GM12892 (cell line): ENCODE results near the gene MYOZ3.

Experiments
- DNase-seq: peaks from one replicate; pipeline ENCODE4 v3.0.0; 2011; ENCODE audit not compliant: insufficient read length
- FAIRE-seq: peaks from 2 replicates; lab custom pipeline; 2011; peaks lifted over from hg19 to GRCh38; lab: Jason Lieb, UNC
- POLR2A ChIP-seq: IDR thresholded peaks from 2 replicates; pipeline ENCODE4 v1.6.1; 2011; ENCODE audit warnings: low read depth, low read length, control low read depth
- POLR2AphosphoS5 ChIP-seq: IDR thresholded peaks from 2 replicates; pipeline ENCODE4 v1.6.1; 2011; ENCODE audit warnings: low read depth, low read length, control low read depth
- TAF1 ChIP-seq: IDR thresholded peaks from 2 replicates; pipeline ENCODE4 v1.6.1; 2011; ENCODE audit warnings: low read depth, mild to moderate bottlenecking, control low read depth, low read length, borderline replicate concordance

MYOZ3 gene

GRCh38 chr5:150663936-150664335 is 2.9 kb downstream of the MYOZ3 start:
- no peak for TF ChIP-seq POLR2AphosphoS5
- TF ChIP-seq POLR2A: no peak
- no peak for TF ChIP-seq TAF1
- DNase-seq (no peak), FAIRE-seq (no peak)

GRCh38 chr5:150665044-150665443 is 4.0 kb downstream of the MYOZ3 start:
- DNase-seq (no peak), FAIRE-seq (no peak)
- TF ChIP-seq POLR2A: no peak
- TF ChIP-seq POLR2AphosphoS5: no peak
- TF ChIP-seq TAF1: no peak

- FAIRE-seq: no peak
- no peak for DNase-seq
- no peak for TF ChIP-seq POLR2A
- no peak for TF ChIP-seq POLR2AphosphoS5
Observed at GRCh38 chr5:150670275-150670947, 9.4 kb downstream of the MYOZ3 start.

GRCh38 chr5:150670948-150671310 is 9.9 kb downstream of the MYOZ3 start:
- DNase-seq (no peak), FAIRE-seq (no peak)
- TF ChIP-seq TAF1 (no peak), POLR2AphosphoS5 (no peak), POLR2A (no peak)

- no peak for DNase-seq
- TF ChIP-seq TAF1 (no peak), POLR2AphosphoS5 (no peak), POLR2A (no peak)
- no peak for FAIRE-seq
Observed at GRCh38 chr5:150671509-150672236, 10.6 kb downstream of the MYOZ3 start.

GRCh38 chr5:150672237-150672883 is 11.3 kb downstream of the MYOZ3 start:
- peak; percentile 62 for FAIRE-seq
- TF ChIP-seq POLR2A: no peak
- no peak for TF ChIP-seq TAF1
- DNase-seq: no peak

GRCh38 chr5:150672884-150673275 is 11.8 kb downstream of the MYOZ3 start:
- no peak for FAIRE-seq
- TF ChIP-seq POLR2AphosphoS5 (no peak), POLR2A (no peak), TAF1 (no peak)
- DNase-seq: no peak

GRCh38 chr5:150674341-150674821 is 13.3 kb downstream of the MYOZ3 start:
- FAIRE-seq: no peak
- TF ChIP-seq TAF1 (no peak), POLR2A (no peak), POLR2AphosphoS5 (no peak)
- no peak for DNase-seq

GRCh38 chr5:150675069-150675468 is 14.0 kb downstream of the MYOZ3 start:
- DNase-seq (no peak), FAIRE-seq (no peak)
- TF ChIP-seq TAF1: no peak
- no peak for TF ChIP-seq POLR2AphosphoS5
- TF ChIP-seq POLR2A: no peak

- DNase-seq (no peak), FAIRE-seq (no peak)
- TF ChIP-seq POLR2A (no peak), TAF1 (no peak), POLR2AphosphoS5 (no peak)
Observed at GRCh38 chr5:150676578-150676977, 15.5 kb downstream of the MYOZ3 start.

- no peak for TF ChIP-seq TAF1
- TF ChIP-seq POLR2AphosphoS5: peak; percentile 58; the same call in 1 of the 2 replicates
- TF ChIP-seq POLR2A: no peak
- FAIRE-seq (no peak), DNase-seq (no peak)
Observed at GRCh38 chr5:150689120-150689519, 28.1 kb downstream of the MYOZ3 start.

GRCh38 chr5:150690760-150691159 is 29.7 kb downstream of the MYOZ3 start:
- DNase-seq (no peak), FAIRE-seq (no peak)
- TF ChIP-seq TAF1: no peak
- no peak for TF ChIP-seq POLR2A
- no peak for TF ChIP-seq POLR2AphosphoS5
